Mucosa of stomach (tissue), 1 donor: ENCODE data around the gene GABBR2.

ENCODE experiments used
- H3K27me3 ChIP-seq: one replicate; pipeline ENCODE4 v1.7.0; 2013; ENCODE audit warnings: mild to moderate bottlenecking, low read length; ENCODE audit not compliant: control insufficient read depth, insufficient read depth
- H3K36me3 ChIP-seq: one replicate; pipeline ENCODE4 v1.7.0; 2013; ENCODE audit warnings: low read length; ENCODE audit not compliant: control insufficient read depth, insufficient read depth
- H3K4me1 ChIP-seq: one replicate; pipeline ENCODE4 v1.7.0; 2013; ENCODE audit warnings: mild to moderate bottlenecking, low read length; ENCODE audit not compliant: control insufficient read depth, insufficient read depth
- H3K4me3 ChIP-seq: one replicate; pipeline ENCODE4 v1.7.0; 2013; ENCODE audit warnings: low read length
- H3K9ac ChIP-seq: one replicate; pipeline ENCODE4 v1.7.0; 2013; ENCODE audit warnings: mild to moderate bottlenecking, low read length, moderate library complexity
- H3K9me3 ChIP-seq: one replicate; pipeline ENCODE4 v1.7.0; 2013; ENCODE audit warnings: mild to moderate bottlenecking, low read length, moderate library complexity; ENCODE audit not compliant: control insufficient read depth
- donor health status: Pancreatic carcinoma.

GABBR2 gene

GRCh38 chr9:98455256-98456155, 253.2 kb downstream of the GABBR2 start:
- Histone ChIP-seq H3K9ac (no peak overlapping the region), H3K4me3 (no peak overlapping the region), H3K36me3 (no peaks in the 10 kb centered on the region), H3K9me3 (no peaks in the 10 kb centered on the region), H3K27me3 (no peaks in the 10 kb centered on the region), H3K4me1 (no peaks in the 10 kb centered on the region)

GRCh38 chr9:98453589-98454311, 255.0 kb downstream of the GABBR2 start:
- H3K9ac ChIP-seq: no peak overlapping the region
- no peaks in the 10 kb centered on the region for H3K9me3 ChIP-seq
- no peaks in the 10 kb centered on the region for H3K4me1 ChIP-seq
- H3K27me3 ChIP-seq: no peaks in the 10 kb centered on the region
- H3K4me3 ChIP-seq: no peak overlapping the region
- no peaks in the 10 kb centered on the region for H3K36me3 ChIP-seq

- Histone ChIP-seq H3K36me3 (no peaks in the 10 kb centered on the region), H3K9ac (no peak overlapping the region), H3K4me3 (no peak overlapping the region), H3K27me3 (no peaks in the 10 kb centered on the region), H3K4me1 (no peaks in the 10 kb centered on the region), H3K9me3 (no peaks in the 10 kb centered on the region)
These were observed 257.2 kb downstream of the GABBR2 start for GRCh38 chr9:98451576-98451975.

- Histone ChIP-seq H3K9me3 (no peaks in the 10 kb centered on the region), H3K9ac (no peak overlapping the region), H3K36me3 (no peaks in the 10 kb centered on the region), H3K4me3 (no peak overlapping the region), H3K4me1 (no peaks in the 10 kb centered on the region), H3K27me3 (no peaks in the 10 kb centered on the region)
These were observed 258.2 kb downstream of the GABBR2 start for GRCh38 chr9:98450496-98450895.

- H3K36me3 ChIP-seq: no peaks in the 10 kb centered on the region
- H3K9me3 ChIP-seq: no peaks in the 10 kb centered on the region
- no peaks in the 10 kb centered on the region for H3K27me3 ChIP-seq
- no peak overlapping the region for H3K4me3 ChIP-seq
- no peak overlapping the region for H3K9ac ChIP-seq
- H3K4me1 ChIP-seq: no peaks in the 10 kb centered on the region
These were observed 258.9 kb downstream of the GABBR2 start for GRCh38 chr9:98449871-98450270.

- no peaks in the 10 kb centered on the region for H3K4me1 ChIP-seq
- no peaks in the 10 kb centered on the region for H3K27me3 ChIP-seq
- no peak overlapping the region for H3K9ac ChIP-seq
- no peaks in the 10 kb centered on the region for H3K36me3 ChIP-seq
- no peak overlapping the region for H3K4me3 ChIP-seq
- H3K9me3 ChIP-seq: no peaks in the 10 kb centered on the region
These were observed 263.2 kb downstream of the GABBR2 start for GRCh38 chr9:98445576-98445975.

GRCh38 chr9:98444601-98445000, 264.1 kb downstream of the GABBR2 start:
- Histone ChIP-seq H3K4me1 (no peaks in the 10 kb centered on the region), H3K36me3 (no peaks in the 10 kb centered on the region), H3K4me3 (no peak overlapping the region), H3K9me3 (no peaks in the 10 kb centered on the region), H3K9ac (no peak overlapping the region), H3K27me3 (peaks cover 4% of the 10 kb centered on the region)

GRCh38 chr9:98442541-98442940, 266.2 kb downstream of the GABBR2 start:
- Histone ChIP-seq H3K9ac (no peak overlapping the region), H3K4me3 (no peak overlapping the region), H3K27me3 (peaks cover 4% of the 10 kb centered on the region), H3K36me3 (no peaks in the 10 kb centered on the region), H3K4me1 (no peaks in the 10 kb centered on the region), H3K9me3 (no peaks in the 10 kb centered on the region)

GRCh38 chr9:98442114-98442513, 266.6 kb downstream of the GABBR2 start:
- no peaks in the 10 kb centered on the region for H3K4me1 ChIP-seq
- no peaks in the 10 kb centered on the region for H3K9me3 ChIP-seq
- H3K36me3 ChIP-seq: no peaks in the 10 kb centered on the region
- H3K4me3 ChIP-seq: no peak overlapping the region
- peaks cover 4% of the 10 kb centered on the region for H3K27me3 ChIP-seq
- no peak overlapping the region for H3K9ac ChIP-seq

GRCh38 chr9:98438666-98439065, 270.1 kb downstream of the GABBR2 start:
- no peak overlapping the region for H3K9ac ChIP-seq
- no peak overlapping the region for H3K4me3 ChIP-seq
- no peaks in the 10 kb centered on the region for H3K4me1 ChIP-seq
- no peaks in the 10 kb centered on the region for H3K9me3 ChIP-seq
- H3K36me3 ChIP-seq: no peaks in the 10 kb centered on the region
- peaks cover 4% of the 10 kb centered on the region for H3K27me3 ChIP-seq

GRCh38 chr9:98437458-98438034, 271.2 kb downstream of the GABBR2 start:
- Histone ChIP-seq H3K4me3 (no peak overlapping the region), H3K9me3 (no peaks in the 10 kb centered on the region), H3K9ac (no peak overlapping the region), H3K4me1 (no peaks in the 10 kb centered on the region), H3K36me3 (no peaks in the 10 kb centered on the region), H3K27me3 (peaks cover 4% of the 10 kb centered on the region)

GRCh38 chr9:98432960-98433359, 275.8 kb downstream of the GABBR2 start:
- Histone ChIP-seq H3K9me3 (no peaks in the 10 kb centered on the region), H3K4me1 (no peaks in the 10 kb centered on the region), H3K9ac (no peak overlapping the region), H3K27me3 (no peaks in the 10 kb centered on the region), H3K36me3 (no peaks in the 10 kb centered on the region), H3K4me3 (no peak overlapping the region)
